Stimulated activated CD8-positive, alpha-beta memory T cell treated with anti-CD3 and anti-CD28 coated beads, Interleukin-12 subunit alpha, Interleukin-12 subunit beta, amount 100 ng/mL, for 24 hours (primary cell): ENCODE measurements around the gene TEX19.
"Not testable (repeated sequence)": the region's sequence is repeated elsewhere in the genome, so short reads cannot be mapped to it uniquely, and the experiment has no call there.

ENCODE experiments used
- DNase-seq: peaks from one replicate; pipeline ENCODE4 v3.0.0-alpha.2; 2020; ENCODE audit errors: extremely low read depth

TEX19 gene

DNA sequence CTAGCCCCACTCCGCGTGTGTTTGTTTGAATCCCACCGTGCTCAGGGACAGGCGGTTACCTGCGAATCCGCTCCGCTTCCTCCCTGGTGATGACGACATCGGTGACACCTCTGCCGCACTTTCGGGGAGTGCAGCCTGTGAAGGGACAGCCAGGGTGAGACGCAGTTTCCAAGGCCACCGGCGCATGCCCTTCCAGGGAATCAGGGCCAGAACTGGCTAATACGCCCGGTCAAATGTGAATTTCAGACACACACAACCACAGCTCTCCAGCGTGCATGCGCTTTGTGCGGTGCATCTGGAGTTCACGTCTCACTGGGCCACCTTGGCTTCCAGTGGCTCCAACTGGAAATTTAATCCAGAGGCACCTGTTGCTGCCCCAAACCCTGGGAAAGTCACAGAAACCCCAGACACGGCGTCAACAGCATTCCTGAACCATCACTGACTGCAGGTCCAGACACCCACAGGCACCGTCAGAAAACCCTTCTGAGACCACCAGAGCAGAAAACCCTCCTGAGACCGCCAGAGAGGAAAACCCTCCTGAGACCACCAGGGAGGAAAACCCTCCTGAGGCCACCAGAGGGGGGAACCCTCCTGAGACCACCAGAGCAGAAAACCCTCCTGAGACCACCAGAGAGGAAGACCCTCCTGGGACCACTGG is 52.5 kb downstream of the TEX19 start:
- no peak for DNase-seq

DNA sequence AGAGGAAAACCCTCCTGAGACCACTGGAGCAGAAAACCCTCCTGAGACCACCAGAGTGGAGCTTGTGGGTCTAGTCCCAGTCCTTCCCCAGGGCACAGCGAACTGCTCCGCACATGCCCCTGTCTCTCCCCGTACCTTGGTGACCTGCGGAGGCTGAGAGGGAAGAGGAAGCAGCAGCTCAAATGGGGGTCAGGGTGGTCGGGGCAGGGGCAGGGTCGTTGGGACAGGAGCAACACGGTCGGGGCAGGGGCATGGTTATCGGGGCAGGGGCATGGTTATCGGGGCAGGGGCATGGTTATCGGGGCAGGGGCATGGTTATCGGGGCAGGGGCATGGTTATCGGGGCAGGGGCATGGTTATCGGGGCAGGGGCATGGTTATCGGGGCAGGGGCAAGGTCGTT is 53.0 kb downstream of the TEX19 start:
- not testable (repeated sequence) for DNase-seq

DNA sequence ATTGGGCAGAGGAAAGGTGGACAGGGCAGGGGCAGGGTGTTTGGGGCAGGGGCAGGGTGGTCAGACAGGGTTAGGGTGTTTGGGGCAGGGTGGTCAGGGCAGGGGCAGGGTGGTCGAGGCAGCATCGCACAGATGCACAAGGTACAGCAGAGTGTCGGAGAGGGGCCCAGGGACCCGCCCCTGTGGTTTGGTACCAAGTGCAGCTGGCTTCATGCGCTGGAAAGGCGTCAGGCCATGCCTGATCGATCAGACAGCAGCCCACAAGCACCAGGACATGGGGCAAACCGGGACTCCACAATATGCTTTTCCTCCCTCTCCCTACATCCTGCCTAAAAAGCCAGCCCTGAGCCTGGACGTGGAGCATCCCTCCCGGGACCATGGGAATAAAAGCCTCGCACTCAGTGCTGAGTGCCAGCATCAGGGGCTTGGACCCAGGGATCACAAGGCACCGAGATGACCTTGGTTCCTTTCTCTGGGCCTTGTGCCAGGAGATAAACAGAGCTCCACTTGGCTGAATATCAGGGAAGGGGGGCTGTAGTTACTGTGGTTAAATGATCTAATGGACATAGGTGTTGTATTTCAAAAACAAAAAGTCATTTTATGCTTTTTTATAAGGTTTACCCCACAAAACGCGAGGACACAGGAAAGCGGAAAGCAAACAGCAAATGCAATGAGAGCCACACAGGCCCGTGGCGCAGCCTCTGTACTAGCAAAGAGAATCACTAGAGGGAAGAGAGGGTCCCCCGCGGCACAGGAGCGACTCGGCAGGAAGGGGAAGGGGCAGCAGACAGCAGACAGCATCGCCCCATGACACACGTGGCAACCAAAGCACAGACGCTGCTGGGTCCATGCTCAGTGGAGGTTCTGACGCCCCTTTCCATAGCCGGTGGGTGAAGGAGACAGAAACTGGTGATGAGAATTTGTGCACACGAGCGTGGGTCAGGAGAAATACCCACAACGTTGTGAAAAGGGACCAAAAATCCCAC is 53.8 kb downstream of the TEX19 start:
- DNase-seq = no peak
